ENCODE results near the gene CDK19. TPM values are rescaled to one million over a fixed set of nuclear protein-coding genes. Genes with fewer than 3 reads are reported as not detected.

The CDK19 gene
- polyA plus RNA-seq, 1 donor (not counting 4 experiments of a cell fraction or from before 2014, with no cell fraction given), result 6.4 TPM

DNA sequence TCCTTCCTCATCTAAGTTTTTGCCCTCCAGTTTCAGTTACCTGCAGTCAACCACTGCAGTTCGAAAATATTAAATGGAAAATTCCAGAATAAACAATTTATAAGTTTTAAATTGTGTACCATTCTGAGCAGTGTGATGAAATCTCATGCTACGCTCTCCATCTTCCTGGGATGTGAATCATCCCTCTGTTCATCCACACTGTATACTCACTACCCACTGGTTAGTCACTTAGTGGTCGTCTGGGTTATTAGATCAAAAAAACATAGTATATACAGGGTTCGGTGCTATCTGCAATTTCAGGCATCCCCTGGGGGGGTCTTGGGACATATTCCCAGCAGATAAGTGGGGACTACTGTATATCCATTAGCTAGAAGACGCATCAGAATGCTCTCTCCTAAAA, 186.9 kb downstream of the CDK19 start:
- FAIRE-seq (no peak), DNase-seq (ENCODE audit: low read depth, low spot score) (no peak)
- H3K9ac ChIP-seq (ENCODE audit: control insufficient read depth, extremely low read depth, insufficient read depth, low read length), result no peak overlapping the region
- no peak for TF ChIP-seq EZH2 (IDR thresholded peaks at IDR 0.05; ENCODE audit: low read length)
- TF ChIP-seq, protein P1, sequence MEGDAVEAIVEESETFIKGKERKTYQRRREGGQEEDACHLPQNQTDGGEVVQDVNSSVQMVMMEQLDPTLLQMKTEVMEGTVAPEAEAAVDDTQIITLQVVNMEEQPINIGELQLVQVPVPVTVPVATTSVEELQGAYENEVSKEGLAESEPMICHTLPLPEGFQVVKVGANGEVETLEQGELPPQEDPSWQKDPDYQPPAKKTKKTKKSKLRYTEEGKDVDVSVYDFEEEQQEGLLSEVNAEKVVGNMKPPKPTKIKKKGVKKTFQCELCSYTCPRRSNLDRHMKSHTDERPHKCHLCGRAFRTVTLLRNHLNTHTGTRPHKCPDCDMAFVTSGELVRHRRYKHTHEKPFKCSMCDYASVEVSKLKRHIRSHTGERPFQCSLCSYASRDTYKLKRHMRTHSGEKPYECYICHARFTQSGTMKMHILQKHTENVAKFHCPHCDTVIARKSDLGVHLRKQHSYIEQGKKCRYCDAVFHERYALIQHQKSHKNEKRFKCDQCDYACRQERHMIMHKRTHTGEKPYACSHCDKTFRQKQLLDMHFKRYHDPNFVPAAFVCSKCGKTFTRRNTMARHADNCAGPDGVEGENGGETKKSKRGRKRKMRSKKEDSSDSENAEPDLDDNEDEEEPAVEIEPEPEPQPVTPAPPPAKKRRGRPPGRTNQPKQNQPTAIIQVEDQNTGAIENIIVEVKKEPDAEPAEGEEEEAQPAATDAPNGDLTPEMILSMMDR (optimal IDR thresholded peaks at IDR 0.05 in 1 of 3, IDR thresholded peaks at IDR 0.05 in 1 of 3, conservative IDR thresholded peaks at IDR 0.05 in 1 of 3; ENCODE audit: extremely low read depth in 1 of 3, insufficient read depth in 2 of 3, low read length in 3 of 3), result no peak
- H2AFZ ChIP-seq (ENCODE audit: control insufficient read depth, low read length), result no peak overlapping the region
- dilution Hi-C loops (cut with MboI; ENCODE audit: extremely low pct_ligation_motif_present, low sequenced_read_pairs), result no loop called here
- no peaks in the 10 kb centered on the region for H4K20me1 ChIP-seq (ENCODE audit: control insufficient read depth, extremely low read depth, insufficient read depth, low read length)
- no peak overlapping the region for H3K27ac ChIP-seq (ENCODE audit: control insufficient read depth, insufficient read depth, low read length)
- no peaks in the 10 kb centered on the region for H3K9me1 ChIP-seq (ENCODE audit: control insufficient read depth, extremely low read depth, insufficient read depth, low read length)
- H3K4me2 ChIP-seq (ENCODE audit: control insufficient read depth, extremely low read depth, insufficient read depth, low read depth, low read length), result no peak overlapping the region
- H3K36me3 ChIP-seq (ENCODE audit: control insufficient read depth in 2 of 2, extremely low read depth in 1 of 2, insufficient read depth in 2 of 2, low read length in 2 of 2), result no peaks in the 10 kb centered on the region
- no peaks in the 10 kb centered on the region for H3K79me2 ChIP-seq (ENCODE audit: control insufficient read depth, insufficient read depth, low read length)
- no peaks in the 10 kb centered on the region for H3K27me3 ChIP-seq (ENCODE audit: control insufficient read depth, extremely low read depth, insufficient read depth, low read length)
- peaks cover 2% of the 10 kb centered on the region for H3K4me1 ChIP-seq (ENCODE audit: control insufficient read depth, extremely low read depth, insufficient read depth, low read length)
- H3K4me3 ChIP-seq (ENCODE audit: control insufficient read depth in 2 of 3, extremely low read depth in 1 of 3, insufficient read depth in 2 of 3, low read depth in 1 of 3, low read length in 3 of 3), result no peak overlapping the region
- H3K9me3 ChIP-seq (ENCODE audit: control insufficient read depth, low read depth, low read length), result no peaks in the 10 kb centered on the region

DNA sequence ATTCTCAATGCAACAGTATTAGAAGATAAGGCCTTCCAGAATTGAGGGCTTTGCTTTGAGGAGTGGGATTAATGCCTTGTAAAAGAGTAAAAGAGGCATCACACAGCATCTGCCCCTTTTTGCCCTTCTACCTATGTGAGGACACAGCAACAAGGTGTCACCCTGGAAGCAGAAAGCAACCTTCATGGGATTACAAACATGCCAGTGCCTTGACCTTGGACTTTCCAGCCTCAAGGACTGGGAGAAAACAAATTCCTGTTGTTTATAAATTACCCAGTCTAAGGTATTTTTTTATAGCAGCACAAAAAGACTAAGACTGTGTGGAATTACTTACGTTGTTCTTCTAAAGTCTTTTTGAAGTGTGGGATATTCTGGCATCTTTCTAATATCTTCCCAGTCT, 188.8 kb downstream of the CDK19 start:
- Histone ChIP-seq H3K4me2 (ENCODE audit: control insufficient read depth, extremely low read depth, insufficient read depth, low read depth, low read length) (no peak overlapping the region), H3K27ac (ENCODE audit: control insufficient read depth, insufficient read depth, low read length) (no peak overlapping the region), H3K4me3 (ENCODE audit: control insufficient read depth in 2 of 3, extremely low read depth in 1 of 3, insufficient read depth in 2 of 3, low read depth in 1 of 3, low read length in 3 of 3) (no peak overlapping the region), H3K9me3 (ENCODE audit: control insufficient read depth, low read depth, low read length) (no peaks in the 10 kb centered on the region), H3K79me2 (ENCODE audit: control insufficient read depth, insufficient read depth, low read length) (no peaks in the 10 kb centered on the region), H3K4me1 (ENCODE audit: control insufficient read depth, extremely low read depth, insufficient read depth, low read length) (peaks cover 11% of the 10 kb centered on the region), H3K9ac (ENCODE audit: control insufficient read depth, extremely low read depth, insufficient read depth, low read length) (no peak overlapping the region), H3K27me3 (ENCODE audit: control insufficient read depth, extremely low read depth, insufficient read depth, low read length) (no peaks in the 10 kb centered on the region), H3K36me3 (ENCODE audit: control insufficient read depth in 2 of 2, extremely low read depth in 1 of 2, insufficient read depth in 2 of 2, low read length in 2 of 2) (no peaks in the 10 kb centered on the region), H2AFZ (ENCODE audit: control insufficient read depth, low read length) (no peak overlapping the region), H4K20me1 (ENCODE audit: control insufficient read depth, extremely low read depth, insufficient read depth, low read length) (no peaks in the 10 kb centered on the region), H3K9me1 (ENCODE audit: control insufficient read depth, extremely low read depth, insufficient read depth, low read length) (no peaks in the 10 kb centered on the region)
- no peak for DNase-seq (ENCODE audit: low read depth, low spot score)
- FAIRE-seq, result no peak
- dilution Hi-C loops (cut with MboI; ENCODE audit: extremely low pct_ligation_motif_present, low sequenced_read_pairs), result no loop called here
- TF ChIP-seq EZH2 (IDR thresholded peaks at IDR 0.05; ENCODE audit: low read length), result no peak
- TF ChIP-seq, protein P1 (optimal IDR thresholded peaks at IDR 0.05 in 1 of 3, IDR thresholded peaks at IDR 0.05 in 1 of 3, conservative IDR thresholded peaks at IDR 0.05 in 1 of 3; ENCODE audit: extremely low read depth in 1 of 3, insufficient read depth in 2 of 3, low read length in 3 of 3), result no peak
